SK-N-SH (cell line): ENCODE results near the gene SMOC1. TPM values are rescaled to one million over a fixed set of nuclear protein-coding genes. Genes with fewer than 3 reads are reported as not detected.

Experiments used
- CTCF ChIA-PET: fragments of 300-600, 350-600 bp; formaldehyde crosslinking; extraction: SDS; loops from one replicate; lab custom pipeline; 2021; lab: Yijun Ruan, JAX
- POLR2A ChIA-PET: fragments of 350-600 bp; sonication (Branson Sonifier 250); formaldehyde crosslinking; extraction: SDS; loops from one replicate; lab custom pipeline; 2020; ENCODE audit warnings: antibody characterized with exemption, inconsistent platforms; lab: Yijun Ruan, JAX
- DNase-seq: peaks from one replicate; pipeline ENCODE4 v3.0.0; 2012
- H2AFZ ChIP-seq: fragments of 200-600 bp; sonication (generic); 2 replicates; pipeline ENCODE4 v1.8.1; 2016; ENCODE audit warnings: antibody characterized with exemption, mild to moderate bottlenecking, low read depth
- H3F3A ChIP-seq: fragments of 200-600 bp; sonication (generic); replicated peaks from 2 replicates; pipeline ENCODE3; 2016; ENCODE audit warnings: antibody characterized with exemption, mild to moderate bottlenecking; ENCODE audit not compliant: insufficient read depth
- H3K27ac ChIP-seq, 2 experiments: fragments of 200-500 bp in 1 of 2; fragments of 200-600 bp in 1 of 2; sonication (Bioruptor generic) in 1 of 2; sonication (generic), shearing (Covaris generic) in 1 of 2; 2 replicates each; pipeline versions ENCODE4 v1.5.1 to v1.6.1; 2014 to 2016; ENCODE audit warnings: low read depth in 2 of 2, inconsistent platforms in 1 of 2, low read length in 1 of 2, mild to moderate bottlenecking in 1 of 2, mixed read lengths in 1 of 2
- H3K27me3 ChIP-seq: fragments of 200-600 bp; sonication (generic), shearing (Covaris generic); 2 replicates; pipeline ENCODE4 v1.6.1; 2016; ENCODE audit warnings: mixed run types; ENCODE audit not compliant: insufficient read depth
- H3K36me3 ChIP-seq, 2 experiments: fragments of 200-500 bp in 1 of 2; fragments of 200-600 bp in 1 of 2; sonication (Bioruptor generic) in 1 of 2; sonication (generic) in 1 of 2; replicated peaks in 1 of 2; 2 replicates each; pipeline versions ENCODE3 to v1.5.1; 2014 to 2016; ENCODE audit warnings: low read length in 1 of 2, mild to moderate bottlenecking in 1 of 2; ENCODE audit not compliant: insufficient read depth in 2 of 2, control insufficient read depth in 1 of 2
- H3K4me1 ChIP-seq, 2 experiments: fragments of 200-500 bp in 1 of 2; fragments of 200-600 bp in 1 of 2; sonication (Bioruptor generic) in 1 of 2; sonication (generic), shearing (Covaris generic) in 1 of 2; 2 replicates each; pipeline versions ENCODE4 v1.5.1 to v1.6.1; 2014 to 2016; ENCODE audit warnings: low read depth in 1 of 2, low read length in 1 of 2, mixed run types in 1 of 2; ENCODE audit not compliant: insufficient read depth in 2 of 2, control insufficient read depth in 1 of 2
- H3K4me2 ChIP-seq: fragments of 200-600 bp; sonication (generic), shearing (Covaris generic); 2 replicates; pipeline ENCODE4 v1.6.1; 2017; ENCODE audit warnings: mixed run types
- H3K4me3 ChIP-seq, 2 experiments: fragments of 200-500 bp in 1 of 2; fragments of 200-600 bp in 1 of 2; sonication (Bioruptor generic) in 1 of 2; sonication (generic), shearing (Covaris generic) in 1 of 2; 2 replicates each; pipeline versions ENCODE4 v1.5.1 to v1.8.1; 2014 to 2016; ENCODE audit warnings: low read depth in 2 of 2, inconsistent platforms in 1 of 2, low read length in 1 of 2, mild to moderate bottlenecking in 1 of 2, mixed read lengths in 1 of 2, moderate library complexity in 1 of 2
- H3K79me2 ChIP-seq: fragments of 200-600 bp; sonication (generic); 2 replicates; pipeline ENCODE4 v1.8.1; 2017; ENCODE audit warnings: mild to moderate bottlenecking; ENCODE audit not compliant: insufficient read depth
- H3K9ac ChIP-seq: fragments of 200-600 bp; sonication (generic); 2 replicates; pipeline ENCODE4 v1.6.1; 2017; ENCODE audit warnings: mixed run types
- H3K9me2 ChIP-seq: fragments of 200-600 bp; sonication (generic); 2 replicates; pipeline ENCODE4 v1.6.1; 2017; ENCODE audit warnings: mixed run types
- H3K9me3 ChIP-seq: fragments of 200-600 bp; sonication (generic); 2 replicates; pipeline ENCODE4 v1.6.1; 2017; ENCODE audit warnings: mixed run types, mild to moderate bottlenecking, moderate library complexity
- H4K20me1 ChIP-seq: fragments of 200-600 bp; sonication (generic); 2 replicates; pipeline ENCODE4 v1.6.1; 2017; ENCODE audit warnings: mild to moderate bottlenecking, mixed run types; ENCODE audit not compliant: insufficient read depth
- CHD2 ChIP-seq: fragments of 150-350 bp; IDR thresholded peaks from 2 replicates; pipeline ENCODE4 v1.6.1; 2018; ENCODE audit warnings: low read length; ENCODE audit not compliant: partially characterized antibody
- CTCF ChIP-seq: fragments of 200-600 bp; sonication (generic); IDR thresholded peaks from 2 replicates; pipeline ENCODE4 v1.6.1; 2017; ENCODE audit warnings: antibody characterized with exemption, mild to moderate bottlenecking, moderate library complexity
- EP300 ChIP-seq, 2 experiments: IDR thresholded peaks; 2 replicates each; pipeline versions ENCODE4 v1.4.0 to v1.6.1; 2012; ENCODE audit warnings: borderline replicate concordance in 1 of 2, low read depth in 1 of 2, low read length in 1 of 2
- FOSL2 ChIP-seq: IDR thresholded peaks from 2 replicates; pipeline ENCODE4 v1.4.0; 2012; ENCODE audit warnings: low read depth, mild to moderate bottlenecking, moderate library complexity, borderline replicate concordance
- GATA2 ChIP-seq: sonication (generic); formaldehyde crosslinking; IDR thresholded peaks from 2 replicates; pipeline ENCODE4 v1.5.0; 2020; ENCODE audit warnings: mild to moderate bottlenecking, missing genetic modification reagents
- JUND ChIP-seq: IDR thresholded peaks from 2 replicates; pipeline ENCODE4 v1.4.0; 2012
- MEF2A ChIP-seq: IDR thresholded peaks from 2 replicates; pipeline ENCODE4 v1.4.0; 2012; ENCODE audit warnings: low read depth, borderline replicate concordance
- MXI1 ChIP-seq: IDR thresholded peaks from 2 replicates; pipeline ENCODE4 v1.6.1; 2012; ENCODE audit warnings: mild to moderate bottlenecking, low read depth, low read length, improper control_type of control experiment
- NRF1 ChIP-seq: IDR thresholded peaks from 2 replicates; pipeline ENCODE4 v1.6.1; 2012; ENCODE audit warnings: low read depth, mild to moderate bottlenecking, low read length
- RAD21 ChIP-seq: IDR thresholded peaks from 2 replicates; pipeline ENCODE4 v1.6.1; 2012; ENCODE audit warnings: mild to moderate bottlenecking, low read length
- RFX5 ChIP-seq: IDR thresholded peaks from 2 replicates; pipeline ENCODE4 v1.6.1; 2012; ENCODE audit warnings: mild to moderate bottlenecking, improper control_type of control experiment, low read length
- RXRA ChIP-seq: IDR thresholded peaks from 2 replicates; pipeline ENCODE4 v1.4.0; 2012; ENCODE audit warnings: low read depth, mild to moderate bottlenecking, borderline replicate concordance
- TAF1 ChIP-seq: IDR thresholded peaks from 2 replicates; pipeline ENCODE4 v1.6.1; 2012; ENCODE audit warnings: low read depth, mild to moderate bottlenecking, low read length, moderate library complexity, borderline replicate concordance
- TCF12 ChIP-seq: IDR thresholded peaks from 2 replicates; pipeline ENCODE4 v1.4.0; 2012
- ZBTB33 ChIP-seq: IDR thresholded peaks from 2 replicates; pipeline ENCODE4 v1.4.0; 2012; ENCODE audit warnings: low read depth, borderline replicate concordance
- WGBS: methylation state at CpG from one replicate; pipeline ENCODE4 v1.1.6; 2017; ENCODE audit warnings: low lambda C conversion rate; 5-methylcytosine and 5-hydroxymethylcytosine counted together
- polyA plus RNA-seq, 3 experiments: library from polyadenylated mRNA; depleted of rRNA; stranded (reverse); fragments of >200 nt; gene quantifications; 2 replicates each; pipeline ENCODE4 v1.2.3, GENCODE V29; 2012
- TF ChIP-seq, protein P1 (sequence below): IDR thresholded peaks from 2 replicates; pipeline ENCODE4; 2012
- TF ChIP-seq, protein P2 (sequence below): IDR thresholded peaks from 2 replicates; pipeline ENCODE4 v1.4.0; 2012; ENCODE audit warnings: low read depth, borderline replicate concordance
- TF ChIP-seq, protein P3 (sequence below): fragments of 150-350 bp; IDR thresholded peaks from 2 replicates; pipeline ENCODE4 v1.6.1; 2017; ENCODE audit warnings: antibody characterized with exemption, low read length, low read depth, borderline replicate concordance
- TF ChIP-seq, protein P4 (sequence below): fragments of 150-350 bp; IDR thresholded peaks from 2 replicates; pipeline ENCODE4 v1.6.1; 2016; ENCODE audit warnings: mild to moderate bottlenecking, low read depth, low read length

Gene SMOC1
- polyA plus RNA-seq, 1 of the 3 experiments (the other 2 are of a cell fraction) = not detected

- ChIA-PET CTCF (interaction anchor here (1.9 to 2.8 kb wide), 2 partner anchors 18 to 60 kb away, joined by 5 to 10 read pairs; no protein-coding TSS in a partner anchor), POLR2A (no interaction called here)
- no peaks in the 10 kb centered on the region for H4K20me1 ChIP-seq
- H3K27me3 ChIP-seq = no peaks in the 10 kb centered on the region
- no peak for DNase-seq
- TF ChIP-seq RFX5 = no peak
- TF ChIP-seq, protein P1, sequence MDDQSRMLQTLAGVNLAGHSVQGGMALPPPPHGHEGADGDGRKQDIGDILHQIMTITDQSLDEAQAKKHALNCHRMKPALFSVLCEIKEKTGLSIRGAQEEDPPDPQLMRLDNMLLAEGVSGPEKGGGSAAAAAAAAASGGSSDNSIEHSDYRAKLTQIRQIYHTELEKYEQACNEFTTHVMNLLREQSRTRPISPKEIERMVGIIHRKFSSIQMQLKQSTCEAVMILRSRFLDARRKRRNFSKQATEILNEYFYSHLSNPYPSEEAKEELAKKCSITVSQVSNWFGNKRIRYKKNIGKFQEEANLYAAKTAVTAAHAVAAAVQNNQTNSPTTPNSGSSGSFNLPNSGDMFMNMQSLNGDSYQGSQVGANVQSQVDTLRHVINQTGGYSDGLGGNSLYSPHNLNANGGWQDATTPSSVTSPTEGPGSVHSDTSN = no peak
- TF ChIP-seq ZBTB33 = no peak
- TF ChIP-seq RXRA = no peak
- no peak for TF ChIP-seq FOSL2
- TF ChIP-seq, protein P2, sequence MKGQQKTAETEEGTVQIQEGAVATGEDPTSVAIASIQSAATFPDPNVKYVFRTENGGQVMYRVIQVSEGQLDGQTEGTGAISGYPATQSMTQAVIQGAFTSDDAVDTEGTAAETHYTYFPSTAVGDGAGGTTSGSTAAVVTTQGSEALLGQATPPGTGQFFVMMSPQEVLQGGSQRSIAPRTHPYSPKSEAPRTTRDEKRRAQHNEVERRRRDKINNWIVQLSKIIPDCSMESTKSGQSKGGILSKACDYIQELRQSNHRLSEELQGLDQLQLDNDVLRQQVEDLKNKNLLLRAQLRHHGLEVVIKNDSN = no peak
- TF ChIP-seq, protein P3, sequence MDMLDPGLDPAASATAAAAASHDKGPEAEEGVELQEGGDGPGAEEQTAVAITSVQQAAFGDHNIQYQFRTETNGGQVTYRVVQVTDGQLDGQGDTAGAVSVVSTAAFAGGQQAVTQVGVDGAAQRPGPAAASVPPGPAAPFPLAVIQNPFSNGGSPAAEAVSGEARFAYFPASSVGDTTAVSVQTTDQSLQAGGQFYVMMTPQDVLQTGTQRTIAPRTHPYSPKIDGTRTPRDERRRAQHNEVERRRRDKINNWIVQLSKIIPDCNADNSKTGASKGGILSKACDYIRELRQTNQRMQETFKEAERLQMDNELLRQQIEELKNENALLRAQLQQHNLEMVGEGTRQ = no peak
- no peak for TF ChIP-seq JUND
- no peak for TF ChIP-seq EP300 (IDR thresholded peaks at IDR 0.05; ENCODE audit: borderline replicate concordance in 1 of 2, low read depth in 1 of 2, low read length in 1 of 2)
- no peak for TF ChIP-seq RAD21
- no peak for TF ChIP-seq GATA2 (CRISPR knock-in tag)
- TF ChIP-seq TAF1 = no peak
- no peak for TF ChIP-seq TCF12
- no peak for TF ChIP-seq CTCF
- no peak for TF ChIP-seq MXI1
- no peak for TF ChIP-seq MEF2A
- TF ChIP-seq CHD2 = no peak
- TF ChIP-seq, protein P4, sequence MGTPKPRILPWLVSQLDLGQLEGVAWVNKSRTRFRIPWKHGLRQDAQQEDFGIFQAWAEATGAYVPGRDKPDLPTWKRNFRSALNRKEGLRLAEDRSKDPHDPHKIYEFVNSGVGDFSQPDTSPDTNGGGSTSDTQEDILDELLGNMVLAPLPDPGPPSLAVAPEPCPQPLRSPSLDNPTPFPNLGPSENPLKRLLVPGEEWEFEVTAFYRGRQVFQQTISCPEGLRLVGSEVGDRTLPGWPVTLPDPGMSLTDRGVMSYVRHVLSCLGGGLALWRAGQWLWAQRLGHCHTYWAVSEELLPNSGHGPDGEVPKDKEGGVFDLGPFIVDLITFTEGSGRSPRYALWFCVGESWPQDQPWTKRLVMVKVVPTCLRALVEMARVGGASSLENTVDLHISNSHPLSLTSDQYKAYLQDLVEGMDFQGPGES = no peak
- TF ChIP-seq NRF1 = no peak
- H3K79me2 ChIP-seq = no peaks in the 10 kb centered on the region
- no peaks in the 10 kb centered on the region for H3K36me3 ChIP-seq
- H3F3A ChIP-seq = no peaks in the 10 kb centered on the region
- no peaks in the 10 kb centered on the region for H3K9me2 ChIP-seq
- H3K4me2 ChIP-seq = no peak overlapping the region
- no peaks in the 10 kb centered on the region for H3K9me3 ChIP-seq
- H3K4me3 ChIP-seq = no peak overlapping the region
- H3K4me1 ChIP-seq = peaks cover 0 to 36% of the 10 kb centered on the region in 2 experiments; a peak in 2 of 4 replicates
- H3K27ac ChIP-seq = no peak overlapping the region; a peak in 1 of 4 replicates
- no peak overlapping the region for H2AFZ ChIP-seq
- no peak overlapping the region for H3K9ac ChIP-seq
- WGBS = 52% methylated on average over 9 of the region's 12 CpGs
Observed at GRCh38 chr14:69937367-69938081, 58.3 kb downstream of the SMOC1 start.
